GM18505 (cell line): ENCODE data around the gene MSRB1.
A peak's percentile ranks its signal among the peaks of the same experiment; 100 is the strongest.
"Not testable (repeated sequence)": the region's sequence is repeated elsewhere in the genome, so short reads cannot be mapped to it uniquely, and the experiment has no call there.

ENCODE experiments used
- ATAC-seq: cut with Tn5 transposase; IDR thresholded peaks from one replicate; pipeline ENCODE4 v1.9.1; 2021; ENCODE audit not compliant: unreplicated experiment
- POLR2A ChIP-seq: IDR thresholded peaks from 4 replicates; pipeline ENCODE4 v1.6.1; 2011; ENCODE audit warnings: borderline replicate concordance; ENCODE audit not compliant: insufficient read depth, insufficient read length; ENCODE audit errors: extremely low read depth

MSRB1 gene

GRCh38 chr16:1932050-1933028, 10.7 kb downstream of the MSRB1 start:
- ATAC-seq: no peak
- TF ChIP-seq POLR2A: no peak

- no peak for ATAC-seq
- no peak for TF ChIP-seq POLR2A
Observed at GRCh38 chr16:1930338-1930720, 12.7 kb downstream of the MSRB1 start.

- no peak for TF ChIP-seq POLR2A
- peak; percentile 87 for ATAC-seq
Observed at GRCh38 chr16:1929578-1930337, 13.2 kb downstream of the MSRB1 start.

GRCh38 chr16:1929105-1929504, 13.9 kb downstream of the MSRB1 start:
- ATAC-seq: peak; percentile 8

GRCh38 chr16:1926271-1926670, 16.7 kb downstream of the MSRB1 start:
- no peak for TF ChIP-seq POLR2A

More at GRCh38 chr16:1929105-1929504, 13.9 kb downstream of the MSRB1 start:
- TF ChIP-seq POLR2A: no peak

GRCh38 chr16:1924095-1924494, 18.9 kb downstream of the MSRB1 start:
- ATAC-seq: no peak
- no peak for TF ChIP-seq POLR2A

More at GRCh38 chr16:1926271-1926670, 16.7 kb downstream of the MSRB1 start:
- no peak for ATAC-seq

GRCh38 chr16:1923299-1924034, 19.5 kb downstream of the MSRB1 start:
- ATAC-seq: no peak
- no peak for TF ChIP-seq POLR2A

- TF ChIP-seq POLR2A: no peak
Observed at GRCh38 chr16:1922357-1922756, 20.6 kb downstream of the MSRB1 start.

GRCh38 chr16:1920727-1921171, 22.2 kb downstream of the MSRB1 start:
- TF ChIP-seq POLR2A: no peak
- ATAC-seq: no peak

More at GRCh38 chr16:1922357-1922756, 20.6 kb downstream of the MSRB1 start:
- no peak for ATAC-seq

- not testable (repeated sequence) for ATAC-seq
Observed at GRCh38 chr16:1920122-1920521, 22.9 kb downstream of the MSRB1 start.

- TF ChIP-seq POLR2A: no peak
- ATAC-seq: no peak
Observed at GRCh38 chr16:1919327-1919998, 23.5 kb downstream of the MSRB1 start.
